Measurements from ENCODE around the gene LINC00632.

LINC00632 gene

GRCh38 chrX:140799216-140799615, 89.7 kb downstream of the LINC00632 start:
- TF ChIP-seq CTCF (conservative IDR thresholded peaks at IDR 0.05; ENCODE audit: low read depth, low read length), result no peak
- no peak overlapping the region for H3K4me3 ChIP-seq (ENCODE audit: low read length)
- DNase-seq (ENCODE audit: low read depth), result no peak

- no peak overlapping the region for H3K4me3 ChIP-seq (ENCODE audit: low read length)
- TF ChIP-seq CTCF (conservative IDR thresholded peaks at IDR 0.05; ENCODE audit: low read depth, low read length), result no peak
- no peak for DNase-seq (ENCODE audit: low read depth)
These were observed 94.7 kb downstream of the LINC00632 start for GRCh38 chrX:140804292-140804691.

GRCh38 chrX:140815868-140816267, 106.3 kb downstream of the LINC00632 start:
- DNase-seq (ENCODE audit: low read depth), result no peak
- no peak for TF ChIP-seq CTCF (conservative IDR thresholded peaks at IDR 0.05; ENCODE audit: low read depth, low read length)
- no peak overlapping the region for H3K4me3 ChIP-seq (ENCODE audit: low read length)

GRCh38 chrX:140817943-140818342, 108.4 kb downstream of the LINC00632 start:
- TF ChIP-seq CTCF (conservative IDR thresholded peaks at IDR 0.05; ENCODE audit: low read depth, low read length), result peak; percentile 68
- H3K4me3 ChIP-seq (ENCODE audit: low read length), result no peak overlapping the region
- no peak for DNase-seq (ENCODE audit: low read depth)

- TF ChIP-seq CTCF (conservative IDR thresholded peaks at IDR 0.05; ENCODE audit: low read depth, low read length), result no peak
- H3K4me3 ChIP-seq (ENCODE audit: low read length), result no peak overlapping the region
- no peak for DNase-seq (ENCODE audit: low read depth)
These were observed 111.7 kb downstream of the LINC00632 start for GRCh38 chrX:140821280-140821679.

GRCh38 chrX:140822184-140822583, 112.6 kb downstream of the LINC00632 start:
- H3K4me3 ChIP-seq (ENCODE audit: low read length), result no peak overlapping the region
- no peak for TF ChIP-seq CTCF (conservative IDR thresholded peaks at IDR 0.05; ENCODE audit: low read depth, low read length)
- DNase-seq (ENCODE audit: low read depth), result no peak

- no peak for DNase-seq (ENCODE audit: low read depth)
- H3K4me3 ChIP-seq (ENCODE audit: low read length), result no peak overlapping the region
- TF ChIP-seq CTCF (conservative IDR thresholded peaks at IDR 0.05; ENCODE audit: low read depth, low read length), result no peak
These were observed 113.3 kb downstream of the LINC00632 start for GRCh38 chrX:140822861-140823260.

Data from retinal pigment epithelial cell (primary cell).